Globus pallidus (tissue), 1 donor: ENCODE measurements around the gene BBS9.
"Not testable (repeated sequence)": the region's sequence is repeated elsewhere in the genome, so short reads cannot be mapped to it uniquely, and the experiment has no call there.

Experiments used
- DNase-seq: peaks from one replicate; pipeline ENCODE4 v3.0.0-alpha.2; 2015; ENCODE audit warnings: low spot score

Gene BBS9

DNA sequence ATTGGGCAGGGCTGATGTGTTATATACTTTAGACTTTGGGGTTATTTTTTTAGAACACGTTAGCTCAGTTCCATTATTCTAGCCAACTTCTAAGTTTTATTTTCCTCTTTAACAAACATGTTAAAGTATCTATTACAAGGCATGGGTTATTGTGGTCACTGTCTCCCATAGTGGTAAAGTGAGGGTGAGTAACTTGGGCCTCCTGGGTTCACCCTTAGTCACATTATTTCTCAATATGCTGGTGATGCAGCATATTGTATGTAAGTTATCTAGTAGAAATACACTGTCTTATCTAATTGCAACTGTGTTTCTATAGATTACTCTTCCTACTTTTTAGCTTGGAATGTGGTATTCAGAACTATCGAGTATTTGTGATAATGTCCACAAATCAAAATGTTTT, 65.9 kb downstream of the BBS9 start:
- DNase-seq = no peak

DNA sequence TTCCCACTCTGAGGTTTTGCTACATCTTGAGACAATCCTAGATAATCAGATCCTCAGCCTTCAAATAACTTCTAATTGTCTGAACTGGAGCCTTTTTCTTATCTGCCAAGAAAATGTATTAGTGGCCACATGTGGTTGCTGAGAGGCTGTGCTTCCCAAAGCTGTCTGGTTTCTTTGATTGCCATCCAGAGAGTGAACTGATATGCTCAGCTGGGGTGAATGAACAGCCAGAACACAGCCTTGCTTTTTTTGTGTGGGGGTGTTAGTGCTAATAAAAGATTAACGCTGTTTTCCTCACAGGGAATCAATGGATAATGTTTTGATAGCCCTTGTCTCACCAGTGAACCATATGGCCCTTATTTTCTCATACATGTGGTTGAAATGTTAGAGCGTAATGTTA, 66.9 kb downstream of the BBS9 start:
- DNase-seq = no peak

DNA sequence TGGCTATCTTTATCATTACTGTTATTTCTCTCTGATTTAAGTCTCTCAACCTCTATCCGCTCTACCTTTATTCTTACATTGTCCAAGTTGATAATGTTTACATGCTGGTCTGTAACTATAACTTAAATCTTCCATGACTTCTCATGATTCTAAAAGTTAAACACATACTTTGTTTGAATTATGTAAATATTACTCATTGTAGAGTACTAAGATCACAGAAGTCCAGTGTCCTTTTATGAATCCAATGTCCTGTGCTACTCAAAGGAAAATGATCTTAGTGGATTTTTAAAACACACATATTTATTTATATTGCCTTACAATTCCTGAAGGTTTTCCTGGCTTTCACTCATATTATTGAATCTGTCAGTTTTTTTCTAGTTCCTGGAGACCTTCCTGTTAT, 70.9 kb downstream of the BBS9 start:
- no peak for DNase-seq

DNA sequence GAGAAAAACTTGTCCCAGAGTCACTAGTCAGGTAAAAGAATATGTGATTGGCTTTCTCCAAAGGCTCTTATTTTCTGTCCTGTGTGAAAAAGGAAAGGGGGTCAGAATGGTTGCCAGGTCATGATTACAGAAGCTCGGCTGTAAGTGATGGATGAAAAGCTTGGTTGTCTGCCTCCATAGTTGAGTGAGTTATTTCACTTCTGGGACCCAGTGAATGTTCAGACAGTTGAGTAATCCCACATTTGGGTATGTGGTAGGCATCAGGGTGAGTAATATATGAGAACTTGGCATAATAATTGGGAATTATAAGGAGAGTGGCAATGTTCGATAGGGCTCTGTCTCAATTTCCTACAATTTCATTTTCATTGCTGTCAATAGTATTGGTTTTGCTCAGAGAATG, 72.5 kb downstream of the BBS9 start:
- DNase-seq = no peak

DNA sequence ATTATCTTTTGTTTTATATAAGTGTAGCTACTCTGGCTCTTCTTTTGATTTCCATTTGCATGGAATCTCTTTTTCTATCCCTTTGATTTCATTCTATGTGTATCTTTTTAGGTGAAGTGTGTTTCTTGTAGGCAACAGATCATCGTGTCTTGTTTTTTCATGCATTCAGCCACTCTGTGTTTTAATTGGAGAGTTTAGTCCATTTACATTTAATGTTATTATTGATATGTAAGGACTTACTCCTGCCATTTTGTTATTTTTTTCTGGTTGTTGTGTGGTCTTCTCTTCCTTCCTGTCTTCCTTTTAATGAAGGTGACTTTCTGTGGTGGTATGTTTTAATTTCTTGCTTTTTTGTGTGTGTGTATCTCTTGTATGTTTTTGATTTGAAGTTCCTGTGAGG, 81.6 kb downstream of the BBS9 start:
- DNase-seq = no peak

DNA sequence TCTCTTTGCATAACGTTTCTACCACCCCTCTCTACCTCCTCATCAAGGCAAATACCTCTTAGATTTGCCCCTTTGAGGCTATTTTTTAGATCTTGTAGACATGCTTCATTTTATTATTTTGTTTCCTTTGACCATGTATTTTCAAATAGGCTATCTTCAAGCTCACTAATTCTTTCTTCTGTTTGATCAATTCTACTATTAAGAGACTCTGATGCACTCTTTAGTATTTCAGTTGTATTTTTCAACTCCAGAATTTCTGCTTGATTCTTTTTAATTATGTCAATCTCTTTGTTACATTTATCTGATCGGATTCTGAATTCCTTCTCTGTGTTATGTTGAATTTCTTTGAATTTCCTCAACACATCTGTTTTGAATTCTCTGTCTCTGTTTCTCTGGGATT, 82.8 kb downstream of the BBS9 start:
- no peak for DNase-seq

DNA sequence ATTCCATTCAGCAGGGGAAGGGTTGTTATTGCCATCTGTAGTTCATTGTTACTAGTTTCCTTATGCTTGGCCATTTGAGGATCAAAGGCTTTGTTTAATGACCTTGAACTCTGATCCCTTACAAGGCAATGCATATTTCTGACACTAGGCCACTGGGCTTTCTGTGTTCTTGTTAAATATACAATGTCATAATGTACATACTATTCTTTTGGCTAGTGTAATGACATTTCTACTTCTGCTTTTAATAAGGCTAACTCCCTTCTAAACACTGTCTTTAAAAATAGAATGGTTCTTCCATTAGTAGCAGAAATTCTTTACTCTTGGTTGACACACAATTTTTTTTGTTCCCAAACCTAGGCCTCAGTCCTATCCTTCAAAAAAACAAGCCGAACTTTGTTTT, 86.6 kb downstream of the BBS9 start:
- DNase-seq = no peak

DNA sequence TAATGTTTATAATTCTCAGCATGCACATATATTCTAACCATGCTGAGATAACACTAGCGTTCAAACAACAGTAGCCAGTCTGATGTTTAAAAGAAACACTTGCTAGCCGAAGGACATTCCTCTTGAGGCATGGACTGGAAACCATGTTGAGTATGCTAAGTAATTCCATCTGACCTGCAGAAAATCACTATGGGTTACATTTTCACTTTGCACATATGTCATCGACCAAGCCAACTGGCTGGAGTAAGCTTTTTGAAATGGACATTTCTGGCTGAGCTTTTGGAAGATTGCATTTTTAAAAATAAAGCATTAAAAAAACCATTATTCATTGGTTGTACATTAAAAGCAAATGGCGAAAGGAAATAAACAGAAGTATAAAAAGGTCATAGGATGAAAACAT, 88.2 kb downstream of the BBS9 start:
- DNase-seq = no peak

DNA sequence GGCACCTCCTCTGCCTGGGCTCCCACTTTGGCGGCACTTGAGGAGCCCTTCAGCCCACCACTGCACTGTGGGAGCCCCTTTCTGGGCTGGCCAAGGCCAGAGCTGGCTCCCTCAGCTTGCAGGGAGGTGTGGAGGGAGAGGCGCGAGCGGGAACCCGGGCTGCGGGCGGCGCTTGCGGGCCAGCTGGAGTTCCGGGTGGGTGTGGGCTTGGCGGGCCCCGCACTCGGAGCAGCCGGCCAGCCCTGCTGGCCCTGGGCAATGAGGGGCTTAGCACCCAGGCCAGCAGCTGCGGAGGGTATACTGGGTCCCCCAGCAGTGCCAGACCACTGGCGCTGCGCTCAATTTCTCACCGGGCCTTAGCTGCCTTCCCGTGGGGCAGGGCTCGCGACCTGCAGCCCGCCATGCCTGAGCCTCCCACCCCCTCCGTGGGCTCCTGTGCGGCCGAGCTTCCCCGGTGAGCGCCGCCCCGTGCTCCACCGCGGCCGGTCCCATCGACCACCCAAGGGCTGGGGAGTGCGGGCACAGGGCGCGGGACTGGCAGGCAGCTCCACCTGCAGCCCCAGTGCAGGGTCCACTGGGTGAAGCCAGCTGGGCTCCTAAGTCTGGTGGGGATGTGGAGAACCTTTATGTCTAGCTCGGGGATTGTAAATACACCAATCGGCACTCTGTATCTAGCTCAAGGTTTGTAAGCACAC, 89.6 kb downstream of the BBS9 start:
- DNase-seq = not testable (repeated sequence)

DNA sequence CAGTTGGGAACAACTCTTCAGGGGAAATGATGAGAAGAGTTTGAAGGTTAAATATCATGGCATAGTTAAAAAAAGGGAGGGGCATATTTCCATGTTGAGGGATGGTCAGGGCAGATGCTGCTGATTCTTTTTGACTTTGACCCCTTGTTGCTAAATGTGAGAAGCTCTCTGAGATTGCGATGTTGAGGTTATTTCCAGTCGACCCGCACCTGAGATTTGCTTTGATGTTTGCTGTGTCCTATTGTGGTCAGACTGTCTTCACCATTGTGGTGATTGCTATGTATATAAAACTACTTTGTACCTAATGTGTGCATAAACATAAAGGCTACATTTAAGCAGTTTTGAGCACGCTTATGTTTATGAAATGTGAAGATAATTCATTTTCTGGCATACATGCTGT, 90.9 kb downstream of the BBS9 start:
- no peak for DNase-seq

DNA sequence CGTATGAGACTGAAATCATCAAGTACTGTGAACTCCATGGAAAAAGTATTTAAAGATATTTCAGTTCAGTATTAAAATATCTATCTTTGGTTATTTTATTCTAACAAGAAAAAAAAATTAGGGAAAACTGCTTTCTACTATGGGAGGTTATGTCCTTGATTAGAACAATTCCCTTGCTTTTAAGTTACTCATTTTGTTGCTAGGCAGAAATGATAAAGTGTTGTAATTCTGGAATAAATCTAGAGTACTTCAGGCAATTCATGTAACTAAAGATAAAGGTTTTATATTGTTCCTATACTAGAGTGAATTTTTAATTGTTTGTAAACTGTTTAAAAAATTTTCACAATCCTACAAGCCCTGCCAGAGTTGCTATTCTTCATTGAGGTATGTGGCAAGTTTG, 92.0 kb downstream of the BBS9 start:
- no peak for DNase-seq

DNA sequence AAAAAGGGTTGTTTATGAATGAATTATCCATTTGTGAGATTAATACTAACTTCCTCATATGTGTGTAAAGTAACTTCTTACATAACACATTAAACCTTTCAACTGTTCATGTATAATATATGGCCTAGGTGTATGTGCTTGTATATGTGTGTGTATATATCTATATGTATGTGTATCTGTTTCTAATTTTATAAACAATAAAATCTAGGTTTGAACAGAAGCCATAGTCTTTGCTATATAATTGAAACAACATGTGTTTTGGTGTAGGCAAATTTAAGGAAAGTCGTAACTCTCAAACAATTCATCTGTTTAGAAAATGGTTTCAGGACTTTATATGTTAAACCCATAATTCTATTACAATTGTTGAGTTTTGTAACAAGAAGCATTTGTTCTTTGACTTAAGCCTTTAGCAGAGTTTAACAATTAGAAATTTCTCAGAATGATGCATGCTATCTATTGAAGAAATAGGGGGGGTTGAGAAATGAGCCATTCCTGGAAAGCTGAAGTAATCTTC, 103.3 kb downstream of the BBS9 start:
- DNase-seq = no peak

DNA sequence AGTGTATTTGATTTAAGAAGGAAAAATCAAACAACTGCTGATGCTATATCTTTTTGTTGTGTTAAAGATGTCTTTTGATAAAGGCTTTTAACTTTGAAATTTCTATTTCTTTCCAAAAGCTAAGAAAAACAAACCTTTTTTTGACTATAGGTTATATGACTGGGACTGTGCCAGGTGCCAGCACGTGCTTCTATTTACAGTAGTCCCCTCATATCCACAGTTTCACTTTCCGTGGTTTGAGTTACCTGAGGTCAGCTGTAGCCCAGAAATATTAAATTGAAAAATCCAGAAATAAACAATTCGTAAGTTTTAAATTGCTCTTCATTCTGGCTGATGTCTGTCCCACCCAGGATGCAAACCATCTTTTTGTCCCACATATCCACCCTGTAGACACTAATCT, 104.3 kb downstream of the BBS9 start:
- DNase-seq = no peak

DNA sequence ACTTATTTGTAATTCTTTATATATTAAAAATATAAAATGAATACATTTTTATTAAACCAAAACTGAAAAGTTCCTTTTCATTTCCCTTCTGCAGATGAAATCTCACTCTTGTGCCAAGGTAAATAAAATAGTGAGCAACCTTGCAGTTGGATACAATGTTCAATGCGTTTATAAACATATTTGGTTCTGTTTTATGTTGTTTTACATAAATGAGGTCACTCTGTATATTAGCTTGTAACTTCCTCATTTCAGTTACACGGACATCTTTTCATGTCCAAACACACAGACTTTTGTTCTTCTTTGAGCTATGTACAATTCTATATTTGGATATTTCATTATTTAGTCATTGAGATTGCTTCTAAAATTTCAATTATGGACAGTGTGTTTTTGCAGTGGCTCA, 107.7 kb downstream of the BBS9 start:
- DNase-seq = no peak

DNA sequence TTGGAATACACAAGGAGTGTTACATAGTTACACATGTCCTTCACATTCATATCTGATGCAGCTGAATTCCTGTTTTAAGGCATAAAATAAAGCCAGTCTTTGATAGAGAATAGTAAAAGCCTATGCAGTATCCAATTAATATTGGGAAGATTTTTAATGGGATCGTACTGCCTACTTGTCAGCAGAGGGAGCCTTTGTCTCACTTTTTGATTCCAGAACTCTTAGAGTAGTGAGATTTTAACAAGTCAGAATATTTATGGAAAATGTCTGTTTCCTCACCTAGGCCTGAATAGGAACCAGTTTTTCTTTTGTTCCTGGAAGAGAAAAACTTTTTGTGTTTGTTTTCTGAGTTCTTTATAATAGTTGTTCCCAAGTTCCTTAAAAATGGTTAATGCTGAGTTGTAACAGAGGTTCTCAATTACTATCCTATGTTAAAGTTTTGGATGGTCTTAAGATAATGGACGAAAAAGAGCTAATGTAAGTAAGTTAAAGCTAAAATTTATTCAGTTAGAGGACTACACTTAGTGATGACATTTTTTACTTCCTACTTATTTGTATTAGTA, 114.0 kb downstream of the BBS9 start:
- DNase-seq = peak; percentile 35

DNA sequence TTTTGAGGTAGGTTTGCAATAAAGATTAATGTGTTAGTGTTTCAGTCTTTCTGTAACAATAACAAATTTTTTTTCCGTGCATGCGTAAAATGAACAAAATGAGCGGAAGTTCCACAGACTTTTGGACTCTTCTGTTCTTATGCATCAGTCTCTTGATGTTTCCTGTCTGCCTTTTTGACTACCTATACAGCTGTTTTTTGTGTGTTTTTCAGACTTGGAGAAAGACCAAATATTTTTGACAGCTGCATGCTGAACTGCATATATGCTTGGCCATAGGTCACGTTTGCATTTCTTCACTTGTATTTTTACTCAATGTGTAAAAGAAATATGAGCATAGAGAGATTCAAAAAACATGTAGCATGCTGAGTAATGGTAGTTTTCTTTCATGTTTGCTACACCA, 119.3 kb downstream of the BBS9 start:
- DNase-seq = no peak

DNA sequence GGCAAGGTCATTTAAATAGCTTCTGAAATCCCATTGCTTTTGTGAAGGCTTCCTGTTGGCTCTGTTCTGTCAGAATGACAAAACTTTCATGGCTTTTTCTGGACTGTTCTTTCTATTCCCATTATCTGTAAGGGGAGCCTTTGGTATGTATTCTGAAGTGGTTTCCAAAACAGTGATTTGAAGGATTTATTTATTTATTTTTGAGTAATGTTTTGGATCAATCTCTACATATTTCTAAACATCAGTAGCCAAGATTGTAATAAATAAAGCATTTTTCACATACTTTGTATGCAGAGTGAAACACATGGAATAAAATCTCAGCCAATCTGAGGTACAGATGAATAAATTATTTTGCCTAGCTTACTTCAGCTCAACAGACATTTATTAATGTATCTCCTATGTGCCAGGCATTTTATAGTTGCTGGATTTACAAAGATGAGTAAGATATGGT, 121.1 kb downstream of the BBS9 start:
- DNase-seq = no peak

DNA sequence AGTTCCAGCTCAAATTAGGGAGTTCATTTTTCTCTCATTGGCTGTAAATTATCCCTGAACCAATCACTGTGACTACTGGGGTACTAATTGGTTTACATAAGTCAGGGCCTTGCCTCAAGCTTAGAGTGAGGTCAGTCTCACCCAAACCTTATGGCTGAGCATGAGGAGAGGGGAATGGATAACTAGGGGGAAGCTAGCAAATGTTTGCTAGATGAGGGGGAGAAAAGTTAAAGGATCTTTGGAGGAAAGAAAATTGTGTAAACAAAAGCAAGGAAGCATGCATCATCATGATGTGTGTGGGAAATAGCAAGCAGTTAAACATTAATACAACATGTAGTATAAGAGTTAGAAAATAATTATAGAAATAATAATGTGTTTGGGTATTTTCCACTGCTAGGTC, 121.9 kb downstream of the BBS9 start:
- DNase-seq = no peak

DNA sequence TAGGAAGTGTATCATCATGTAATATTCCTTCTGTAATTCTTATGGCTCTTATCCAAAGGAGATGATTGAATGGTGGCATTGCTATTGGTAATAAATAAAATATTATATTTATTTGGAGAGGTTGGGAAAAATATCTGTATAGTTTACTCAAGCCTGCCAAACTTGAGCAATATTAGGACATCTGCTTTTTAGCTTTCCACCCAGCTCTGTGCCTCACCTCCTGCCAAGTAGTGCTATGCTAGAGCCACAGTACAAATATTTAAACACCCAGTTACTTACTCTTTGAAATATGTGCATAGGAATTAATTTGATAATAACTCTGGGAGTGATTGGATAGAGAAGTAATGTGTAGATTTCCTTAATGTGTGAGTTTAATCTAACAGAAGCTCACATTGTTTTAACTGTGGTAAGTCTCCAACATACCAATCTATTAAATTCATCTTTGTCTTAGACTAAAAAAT, 129.2 kb downstream of the BBS9 start:
- no peak for DNase-seq

DNA sequence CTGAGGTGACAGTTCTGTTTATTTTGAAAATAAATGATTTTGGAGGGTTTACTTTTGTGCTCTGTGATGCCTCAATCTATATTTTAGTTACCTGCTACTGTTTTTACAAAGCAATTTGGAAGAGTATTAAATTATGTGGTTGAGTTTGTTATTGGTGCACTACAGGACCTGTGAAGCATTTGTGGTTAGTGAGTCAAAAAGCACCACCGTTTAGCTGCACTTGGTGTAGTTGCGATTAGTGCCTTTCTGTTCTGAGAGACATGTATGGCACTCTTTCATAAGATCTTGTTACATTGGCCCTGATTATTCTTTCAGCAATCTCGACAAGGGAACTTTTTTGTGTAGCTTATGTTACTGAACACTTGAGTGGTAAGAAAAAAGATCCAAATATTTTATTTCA, 132.2 kb downstream of the BBS9 start:
- no peak for DNase-seq

DNA sequence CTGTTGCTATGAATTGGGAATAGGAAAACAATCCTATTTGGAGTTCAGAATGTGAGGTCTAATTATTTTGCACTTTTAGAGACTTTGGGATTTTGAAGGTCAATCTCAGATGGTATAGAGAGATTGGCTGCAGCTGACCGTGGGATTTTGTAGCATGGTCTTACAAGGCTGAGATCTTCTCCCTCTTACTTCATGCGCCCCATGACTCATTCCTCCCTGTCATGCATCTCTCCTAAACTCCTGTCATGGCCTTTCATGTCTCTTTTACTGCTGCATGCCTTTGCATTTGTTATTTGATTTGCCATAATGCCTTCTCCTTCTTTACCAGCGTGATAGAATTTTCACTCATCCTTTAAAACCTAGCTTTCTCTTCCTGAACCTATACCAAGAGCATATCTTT, 133.1 kb downstream of the BBS9 start:
- DNase-seq = no peak

DNA sequence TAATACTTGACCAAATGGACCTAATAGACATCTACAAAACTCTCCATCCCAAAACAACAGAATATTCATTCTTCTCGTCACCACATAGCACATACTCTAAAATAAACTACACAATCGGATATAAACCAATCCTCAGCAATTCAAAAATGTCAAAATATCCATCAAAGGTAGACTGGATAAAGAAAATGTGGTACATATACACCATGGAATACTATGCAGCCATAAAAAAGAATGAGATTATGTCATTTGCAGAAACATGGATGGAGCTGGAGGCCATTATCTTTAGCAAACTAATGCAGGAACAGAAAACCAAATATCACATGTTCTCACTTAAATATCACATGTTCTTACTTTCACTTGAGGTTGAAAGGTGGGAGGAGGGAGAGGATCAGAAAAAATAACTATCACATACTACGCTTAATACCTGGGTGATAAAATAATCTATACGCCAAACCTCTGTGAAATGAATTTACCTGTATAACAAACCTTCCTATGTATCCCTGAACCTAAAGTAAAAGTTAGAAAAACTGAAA, 142.5 kb downstream of the BBS9 start:
- DNase-seq = not testable (repeated sequence)

DNA sequence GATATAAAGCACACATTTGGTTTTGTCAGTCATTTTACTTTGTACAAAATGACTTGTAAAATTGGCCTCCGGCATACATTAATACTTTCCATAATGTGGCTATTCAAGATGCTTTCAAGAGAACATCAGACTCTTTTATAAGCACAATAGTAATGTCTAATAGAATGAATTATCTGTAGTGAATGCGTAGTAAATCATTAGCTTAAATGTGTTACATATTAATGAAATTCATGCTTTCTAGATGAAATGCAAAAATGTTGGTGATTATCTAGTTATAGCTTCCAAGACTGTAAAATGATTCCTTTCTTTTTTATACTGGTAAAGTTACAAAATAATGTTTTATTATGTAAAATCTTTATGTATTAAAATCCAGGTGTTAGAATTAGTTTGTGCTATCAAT, 144.0 kb downstream of the BBS9 start:
- no peak for DNase-seq

DNA sequence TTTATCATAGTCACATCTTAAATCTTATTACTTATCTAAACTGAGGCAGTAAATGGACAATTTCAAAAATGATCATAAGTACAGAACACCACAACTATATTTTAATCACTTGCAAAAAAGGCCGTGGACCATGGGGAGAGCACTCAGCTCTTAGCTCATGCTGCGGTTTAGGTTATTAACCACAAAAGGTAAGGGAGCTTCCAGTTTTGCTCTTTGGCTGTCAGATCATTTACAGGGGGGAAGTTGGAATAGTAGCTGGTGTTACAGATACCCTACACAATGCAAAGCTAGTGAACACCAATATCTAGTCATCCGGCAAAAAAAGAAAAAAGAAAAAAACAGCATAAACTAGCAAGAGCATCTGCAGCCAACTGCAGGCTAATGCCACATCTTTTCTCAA, 147.0 kb downstream of the BBS9 start:
- DNase-seq = no peak
